HEK293 (cell line): Measurements from ENCODE around the gene MTUS2.

ENCODE experiments used
- CTCF ChIA-PET: fragments of 350-600 bp; formaldehyde crosslinking; extraction: SDS; loops from one replicate; lab custom pipeline; 2021; ENCODE audit warnings: antibody characterized with exemption; lab: Yijun Ruan, JAX
- POLR2A ChIA-PET: fragments of 300-600 bp; formaldehyde crosslinking; extraction: SDS; loops from one replicate; lab custom pipeline; 2020; ENCODE audit warnings: antibody characterized with exemption, inconsistent platforms; lab: Yijun Ruan, JAX
- H3K27ac ChIP-seq: fragments of 200-500 bp; sonication (Bioruptor generic); 2 replicates; pipeline ENCODE4 v1.5.1; 2014; ENCODE audit warnings: low read depth, low read length, control low read depth, inconsistent platforms; ENCODE audit errors: extremely low read depth
- H3K36me3 ChIP-seq, 2 experiments: fragments of 200-500 bp in 1 of 2; sonication (Bioruptor generic) in 1 of 2; 1 replicate in 1 of 2; 2 replicates in 1 of 2; pipeline ENCODE4 v1.5.1; 2014 to 2017; ENCODE audit warnings: inconsistent platforms in 2 of 2, low read length in 2 of 2; ENCODE audit not compliant: control insufficient read depth in 2 of 2, insufficient read depth in 1 of 2
- H3K4me1 ChIP-seq: fragments of 200-500 bp; sonication (Bioruptor generic); 2 replicates; pipeline ENCODE4 v1.5.1; 2014; ENCODE audit warnings: mild to moderate bottlenecking, low read length, inconsistent platforms; ENCODE audit not compliant: control insufficient read depth, insufficient read depth
- H3K4me3 ChIP-seq: 2 replicates; pipeline ENCODE4 v1.5.1; 2011; ENCODE audit warnings: low read depth, mild to moderate bottlenecking, control low read depth, low read length, moderate library complexity
- H3K9me3 ChIP-seq: fragments of 200-500 bp; sonication (Bioruptor generic); 2 replicates; pipeline ENCODE4 v1.5.1; 2014; ENCODE audit warnings: low read depth, low read length, inconsistent platforms; ENCODE audit not compliant: control insufficient read depth, insufficient read depth
- BCL11A ChIP-seq: fragments of 450-650 bp; formaldehyde crosslinking; IDR thresholded peaks from 2 replicates; pipeline ENCODE4 v1.5.1; 2016; ENCODE audit warnings: low read depth, missing biosample characterization, missing genetic modification characterization
- PBX3 ChIP-seq: sonication (generic); formaldehyde crosslinking; IDR thresholded peaks from 2 replicates; pipeline ENCODE4 v1.8.1; 2022; ENCODE audit warnings: mild to moderate bottlenecking, moderate library complexity, missing genetic modification reagents
- PRDM10 ChIP-seq: fragments of 450-650 bp; formaldehyde crosslinking; IDR thresholded peaks from 2 replicates; pipeline ENCODE4 v1.5.1; 2016; ENCODE audit warnings: missing biosample characterization, missing genetic modification characterization
- PRDM2 ChIP-seq: fragments of 450-650 bp; formaldehyde crosslinking; IDR thresholded peaks from 2 replicates; pipeline ENCODE4 v1.5.1; 2016; ENCODE audit warnings: missing biosample characterization, missing genetic modification characterization, borderline replicate concordance
- ZBTB17 ChIP-seq: fragments of 450-650 bp; formaldehyde crosslinking; IDR thresholded peaks from 2 replicates; pipeline ENCODE4 v1.5.1; 2016; ENCODE audit warnings: missing biosample characterization, missing genetic modification characterization
- ZFP3 ChIP-seq: fragments of 450-650 bp; formaldehyde crosslinking; IDR thresholded peaks from 2 replicates; pipeline ENCODE4 v1.5.1; 2016; ENCODE audit warnings: low read depth, missing biosample characterization, missing genetic modification characterization
- ZNF324 ChIP-seq: fragments of 450-650 bp; formaldehyde crosslinking; IDR thresholded peaks from 2 replicates; pipeline ENCODE4 v1.5.1; 2016; ENCODE audit warnings: missing biosample characterization, missing genetic modification characterization
- ZNF354C ChIP-seq: fragments of 450-650 bp; formaldehyde crosslinking; IDR thresholded peaks from 2 replicates; pipeline ENCODE4 v1.5.1; 2016; ENCODE audit warnings: missing biosample characterization, missing genetic modification characterization, low read depth, borderline replicate concordance
- ZNF423 ChIP-seq: fragments of 450-650 bp; formaldehyde crosslinking; IDR thresholded peaks from 2 replicates; pipeline ENCODE4 v1.5.1; 2016; ENCODE audit warnings: missing biosample characterization, missing genetic modification characterization
- ZNF48 ChIP-seq: fragments of 450-650 bp; formaldehyde crosslinking; IDR thresholded peaks from 2 replicates; pipeline ENCODE4 v1.5.1; 2016; ENCODE audit warnings: missing biosample characterization, missing genetic modification characterization
- ZNF558 ChIP-seq: fragments of 450-650 bp; formaldehyde crosslinking; IDR thresholded peaks from 2 replicates; pipeline ENCODE4 v1.5.1; 2016; ENCODE audit warnings: missing biosample characterization, missing genetic modification characterization
- ZNF561 ChIP-seq: fragments of 450-650 bp; IDR thresholded peaks from 2 replicates; pipeline ENCODE4 v1.5.1; 2018; ENCODE audit warnings: missing biosample characterization, missing genetic modification characterization, borderline replicate concordance
- ZNF571 ChIP-seq: fragments of 450-650 bp; formaldehyde crosslinking; IDR thresholded peaks from 2 replicates; pipeline ENCODE4 v1.5.0; 2017; ENCODE audit warnings: missing biosample characterization, missing genetic modification characterization
- ZNF621 ChIP-seq: fragments of 450-650 bp; formaldehyde crosslinking; IDR thresholded peaks from 2 replicates; pipeline ENCODE4 v1.5.1; 2017; ENCODE audit warnings: missing biosample characterization, missing genetic modification characterization
- ZNF639 ChIP-seq: fragments of 450-650 bp; formaldehyde crosslinking; IDR thresholded peaks from 2 replicates; pipeline ENCODE4 v1.5.1; 2016; ENCODE audit warnings: missing biosample characterization, missing genetic modification characterization
- ZNF664 ChIP-seq: fragments of 450-650 bp; formaldehyde crosslinking; IDR thresholded peaks from 2 replicates; pipeline ENCODE4 v1.5.1; 2016; ENCODE audit warnings: missing biosample characterization, missing genetic modification characterization
- ZNF707 ChIP-seq: fragments of 450-650 bp; formaldehyde crosslinking; IDR thresholded peaks from 2 replicates; pipeline ENCODE4 v1.5.1; 2016; ENCODE audit warnings: missing biosample characterization, missing genetic modification characterization
- ZNF747 ChIP-seq: fragments of 450-650 bp; formaldehyde crosslinking; IDR thresholded peaks from 2 replicates; pipeline ENCODE4 v1.5.1; 2016; ENCODE audit warnings: missing biosample characterization, missing genetic modification characterization
- ZSCAN18 ChIP-seq: fragments of 450-650 bp; formaldehyde crosslinking; IDR thresholded peaks from 2 replicates; pipeline ENCODE4 v1.5.1; 2016; ENCODE audit warnings: missing biosample characterization, missing genetic modification characterization

The MTUS2 gene

GRCh38 chr13:29422015-29422414 is 601.9 kb downstream of the MTUS2 start:
- TF ChIP-seq PRDM2 (no peak), ZNF621 (tag by site-specific recombination) (no peak), ZNF354C (tag by site-specific recombination) (no peak), ZSCAN18 (tag by site-specific recombination) (no peak), ZNF571 (no peak), PRDM10 (tag by site-specific recombination) (no peak), ZNF639 (no peak), PBX3 (CRISPR knock-in tag) (no peak), ZFP3 (no peak), ZNF48 (tag by site-specific recombination) (no peak), ZBTB17 (tag by site-specific recombination) (no peak), ZNF561 (tag by site-specific recombination) (no peak), ZNF664 (tag by site-specific recombination) (no peak), ZNF423 (tag by site-specific recombination) (no peak), BCL11A (tag by site-specific recombination) (no peak), ZNF707 (tag by site-specific recombination) (no peak), ZNF558 (tag by site-specific recombination) (no peak), ZNF324 (tag by site-specific recombination) (no peak), ZNF747 (no peak)
- CTCF ChIA-PET: no interaction called here
- no peaks in the 10 kb centered on the region for H3K4me1 ChIP-seq
- POLR2A ChIA-PET: no interaction called here
- H3K4me3 ChIP-seq: no peak overlapping the region
- H3K36me3 ChIP-seq: no peaks in the 10 kb centered on the region
- no peak overlapping the region for H3K27ac ChIP-seq
- no peaks in the 10 kb centered on the region for H3K9me3 ChIP-seq
